Fibroblast of lung (primary cell): Measurements from ENCODE around the gene GSG1L2. TPM values are rescaled to one million over a fixed set of nuclear protein-coding genes. Genes with fewer than 3 reads are reported as not detected.

Source experiments
- DNase-seq, 2 donors: peaks; one replicate each; pipeline versions ENCODE4 v3.0.0 to v3.0.0-alpha.2; 2010; ENCODE audit warnings: low read depth in 2 of 2
- H2AFZ ChIP-seq: 2 replicates; pipeline ENCODE4 v1.5.1; 2012; ENCODE audit warnings: low read length, control low read depth, inconsistent platforms
- H3K27ac ChIP-seq: 2 replicates; pipeline ENCODE4 v1.5.1; 2011; ENCODE audit warnings: low read length, control low read depth; ENCODE audit not compliant: insufficient read depth
- H3K27me3 ChIP-seq: 2 replicates; pipeline ENCODE4 v1.5.1; 2011; ENCODE audit warnings: mild to moderate bottlenecking, low read length; ENCODE audit not compliant: control insufficient read depth, insufficient read depth
- H3K36me3 ChIP-seq: 2 replicates; pipeline ENCODE4 v1.5.1; 2011; ENCODE audit warnings: low read length; ENCODE audit not compliant: control insufficient read depth, insufficient read depth
- H3K4me1 ChIP-seq: 2 replicates; pipeline ENCODE4 v1.5.1; 2011; ENCODE audit warnings: low read length; ENCODE audit not compliant: control insufficient read depth, insufficient read depth; ENCODE audit errors: extremely low read depth
- H3K4me2 ChIP-seq: 2 replicates; pipeline ENCODE4 v1.5.1; 2011; ENCODE audit warnings: low read length, control low read depth; ENCODE audit not compliant: insufficient read depth; ENCODE audit errors: extremely low read depth
- H3K4me3 ChIP-seq, 4 experiments: fragments of 200-600 bp in 1 of 4; sonication (generic) in 1 of 4; replicated peaks in 1 of 4; 2 replicates each; pipeline ENCODE4 v1.5.1; 2011 to 2016; ENCODE audit warnings: low read length in 4 of 4, low read depth in 3 of 4, mild to moderate bottlenecking in 3 of 4, control low read depth in 2 of 4, inconsistent platforms in 1 of 4, mixed read lengths in 1 of 4; ENCODE audit not compliant: insufficient read depth in 1 of 4; ENCODE audit errors: control extremely low read depth in 1 of 4
- H3K79me2 ChIP-seq: 2 replicates; pipeline ENCODE4 v1.5.1; 2012; ENCODE audit warnings: mild to moderate bottlenecking, low read length, inconsistent platforms; ENCODE audit not compliant: control insufficient read depth, insufficient read depth
- H3K9ac ChIP-seq: 2 replicates; pipeline ENCODE4 v1.5.1; 2011; ENCODE audit warnings: mild to moderate bottlenecking, low read length, control low read depth; ENCODE audit not compliant: insufficient read depth
- H3K9me3 ChIP-seq: 2 replicates; pipeline ENCODE4 v1.5.1; 2012; ENCODE audit warnings: low read depth, low read length; ENCODE audit not compliant: control insufficient read depth, insufficient read depth
- H4K20me1 ChIP-seq: 2 replicates; pipeline ENCODE4 v1.5.1; 2011; ENCODE audit warnings: low read length; ENCODE audit not compliant: control insufficient read depth, insufficient read depth; ENCODE audit errors: extremely low read depth
- CTCF ChIP-seq, 2 donors: IDR thresholded peaks in 1 of 2; conservative IDR thresholded peaks in 1 of 2; 1 replicate in 1 of 2; 2 replicates in 1 of 2; pipeline ENCODE4 v1.5.1; 2011 to 2012; ENCODE audit warnings: low read length in 2 of 2, control low read depth in 1 of 2, inconsistent platforms in 1 of 2, low read depth in 1 of 2, mild to moderate bottlenecking in 1 of 2
- EZH2 ChIP-seq: IDR thresholded peaks from 2 replicates; pipeline ENCODE4 v1.5.1; 2012; ENCODE audit warnings: low read length, control low read depth, mild to moderate bottlenecking; ENCODE audit errors: missing control alignments
- polyA plus RNA-seq, 2 donors: library from polyadenylated mRNA; depleted of rRNA in 1 of 2; stranded (reverse) in 1 of 2; unstranded in 1 of 2; fragments of >200 nt; gene quantifications; 2 replicates each; pipeline ENCODE4 v1.2.1, GENCODE V29; 2011 to 2012; ENCODE audit warnings: missing spikeins in 1 of 2
- total RNA-seq: library from RNA; depleted of rRNA; stranded (reverse); fragments of >200 nt; gene quantifications from 2 replicates; pipeline ENCODE4 v1.2.1, GENCODE V29; 2014

Gene GSG1L2
- total and polyA plus RNA-seq, 2 donors (not counting 1 experiment from before 2014, with no cell fraction given): not detected

- Histone ChIP-seq H4K20me1 (no peaks in the 10 kb centered on the region), H3K4me1 (no peaks in the 10 kb centered on the region), H3K9ac (no peak overlapping the region), H3K79me2 (no peaks in the 10 kb centered on the region), H3K27ac (no peak overlapping the region), H3K27me3 (no peaks in the 10 kb centered on the region), H3K4me3 (no peak overlapping the region), H3K9me3 (no peaks in the 10 kb centered on the region), H2AFZ (no peak overlapping the region), H3K36me3 (no peaks in the 10 kb centered on the region), H3K4me2 (no peak overlapping the region)
- DNase-seq: peak in 1 of 2 donors; percentile 5
- no peak for TF ChIP-seq CTCF (conservative IDR thresholded peaks at IDR 0.05 in 1 of 2, IDR thresholded peaks at IDR 0.05 in 1 of 2; ENCODE audit: low read depth in 1 of 2, low read length in 2 of 2)
- no peak for TF ChIP-seq EZH2
Measured at GRCh38 chr17:9802294-9802693, 19.6 kb downstream of the GSG1L2 start.

GRCh38 chr17:9801505-9801904 lies 20.4 kb downstream of the GSG1L2 start:
- TF ChIP-seq CTCF (conservative IDR thresholded peaks at IDR 0.05 in 1 of 2, IDR thresholded peaks at IDR 0.05 in 1 of 2; ENCODE audit: low read depth in 1 of 2, low read length in 2 of 2) (no peak), EZH2 (no peak)
- Histone ChIP-seq H3K27ac (no peak overlapping the region), H3K4me2 (no peak overlapping the region), H3K9me3 (no peaks in the 10 kb centered on the region), H3K79me2 (no peaks in the 10 kb centered on the region), H2AFZ (no peak overlapping the region), H3K9ac (no peak overlapping the region), H3K36me3 (no peaks in the 10 kb centered on the region), H4K20me1 (no peaks in the 10 kb centered on the region), H3K27me3 (no peaks in the 10 kb centered on the region), H3K4me1 (no peaks in the 10 kb centered on the region), H3K4me3 (no peak overlapping the region)
- DNase-seq: no peak

GRCh38 chr17:9798724-9799123 lies 23.2 kb downstream of the GSG1L2 start:
- TF ChIP-seq CTCF (conservative IDR thresholded peaks at IDR 0.05 in 1 of 2, IDR thresholded peaks at IDR 0.05 in 1 of 2; ENCODE audit: low read depth in 1 of 2, low read length in 2 of 2): no peak
- no peak for TF ChIP-seq EZH2
- Histone ChIP-seq H3K4me2 (no peak overlapping the region), H3K36me3 (no peaks in the 10 kb centered on the region), H3K9me3 (no peaks in the 10 kb centered on the region), H2AFZ (no peak overlapping the region), H3K9ac (no peak overlapping the region), H3K27ac (no peak overlapping the region), H3K79me2 (no peaks in the 10 kb centered on the region), H4K20me1 (no peaks in the 10 kb centered on the region), H3K27me3 (no peaks in the 10 kb centered on the region), H3K4me3 (no peak overlapping the region), H3K4me1 (no peaks in the 10 kb centered on the region)
- DNase-seq: no peak
